ENCODE results near the gene MYH1. TPM values are rescaled to one million over a fixed set of nuclear protein-coding genes. Genes with fewer than 3 reads are reported as not detected.

Gene MYH1
- total and polyA plus RNA-seq, 2 donors (not counting 3 experiments of a cell fraction or from before 2014, with no cell fraction given): not detected

DNA sequence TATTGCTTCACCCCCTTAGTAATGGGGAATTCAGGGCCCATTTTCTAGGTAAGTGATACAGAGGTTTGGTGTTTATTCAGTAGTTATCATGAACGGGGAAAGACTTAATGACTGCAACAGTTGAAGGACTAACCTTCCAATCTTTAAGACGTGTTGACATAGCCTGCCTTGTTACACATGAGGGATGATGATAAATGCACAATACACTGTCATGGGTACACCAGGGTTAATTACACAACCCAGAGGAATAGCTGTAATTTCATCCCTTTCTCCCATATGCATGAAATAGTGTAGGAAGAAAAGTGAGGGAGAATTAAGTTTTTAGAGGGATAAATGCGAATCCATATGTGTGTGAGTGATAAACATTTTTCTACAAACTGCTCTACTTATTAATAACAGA is 59.6 kb downstream of the MYH1 start:
- dilution Hi-C loops (cut with MboI; ENCODE audit: extremely low pct_ligation_motif_present, low sequenced_read_pairs): no loop called here
- CTCF ChIA-PET: no interaction called here
- FAIRE-seq: no peak

More for the DNA sequence above, 59.6 kb downstream of the MYH1 start:
- intact Hi-C loops (cut with micrococcal nuclease): no loop called here
- H3K9ac ChIP-seq (replicated peaks; ENCODE audit: extremely low read depth, insufficient read depth, low read length): no peak overlapping the region
- no peak overlapping the region for H2AFZ ChIP-seq (ENCODE audit: low read depth, low read length)
- no peak overlapping the region for H3K4me3 ChIP-seq (replicated peaks in 1 of 3; ENCODE audit: insufficient read depth in 1 of 3, low read depth in 1 of 3, low read length in 3 of 3)
- H4K20me1 ChIP-seq (replicated peaks; ENCODE audit: control insufficient read depth, extremely low read depth, insufficient read depth, low read length): no peaks in the 10 kb centered on the region
- no peak for TF ChIP-seq FOS (IDR thresholded peaks at IDR 0.05; ENCODE audit: borderline replicate concordance, insufficient read depth, low read length)
- TF ChIP-seq GATA2 (IDR thresholded peaks at IDR 0.05; ENCODE audit: insufficient read depth, insufficient read length, low read depth, low read length): no peak
- no peak for TF ChIP-seq POLR2AphosphoS5 (IDR thresholded peaks at IDR 0.05; ENCODE audit: insufficient read depth, low read depth, low read length)
- TF ChIP-seq MYC (IDR thresholded peaks at IDR 0.05; ENCODE audit: low read depth, low read length): no peak
- no peak for TF ChIP-seq CTCF (IDR thresholded peaks at IDR 0.05; ENCODE audit: extremely low read depth in 1 of 2, insufficient read depth in 1 of 2, low read depth in 1 of 2, low read length in 2 of 2)
- TF ChIP-seq JUN (IDR thresholded peaks at IDR 0.05; ENCODE audit: borderline replicate concordance, insufficient read depth, insufficient read length, low read depth): no peak
- no peak for TF ChIP-seq MAX (IDR thresholded peaks at IDR 0.05; ENCODE audit: insufficient read depth, insufficient read length)
- TF ChIP-seq POLR2A (IDR thresholded peaks at IDR 0.05; ENCODE audit: low read depth, low read length): no peak
- TF ChIP-seq EZH2 (IDR thresholded peaks at IDR 0.05; ENCODE audit: borderline replicate concordance, low read depth, low read length, severe bottlenecking): no peak
- H3K4me1 ChIP-seq (ENCODE audit: control insufficient read depth, extremely low read depth, insufficient read depth, low read length): no peaks in the 10 kb centered on the region
- H3K27ac ChIP-seq (ENCODE audit: insufficient read depth, low read depth, low read length): no peak overlapping the region
- no peaks in the 10 kb centered on the region for H3K9me1 ChIP-seq (replicated peaks; ENCODE audit: control insufficient read depth, extremely low read depth, insufficient read depth, low read length)
- no TSS peak for BruUV-seq (replicated peaks)
- DNase-seq (ENCODE audit: low read depth, low spot score): no peak
- no peaks in the 10 kb centered on the region for H3K27me3 ChIP-seq (ENCODE audit: control insufficient read depth in 2 of 2, insufficient read depth in 2 of 2, low read length in 2 of 2)
- H3K4me2 ChIP-seq (ENCODE audit: insufficient read depth, low read length): no peak overlapping the region
- H3K79me2 ChIP-seq (ENCODE audit: control insufficient read depth, insufficient read depth, low read length): no peaks in the 10 kb centered on the region
- no peaks in the 10 kb centered on the region for H3K36me3 ChIP-seq (ENCODE audit: control insufficient read depth in 2 of 2, extremely low read depth in 1 of 2, insufficient read depth in 2 of 2, low read length in 2 of 2)
- H3K9me3 ChIP-seq (replicated peaks; ENCODE audit: control insufficient read depth, insufficient read depth, low read length): no peaks in the 10 kb centered on the region
- POLR2A ChIA-PET: no interaction called here
